SIG-M5 treated with dmso at 0.1 percent for 504 hours (cell line): ENCODE measurements around the gene DRP2.
"Not testable (repeated sequence)": the region's sequence is repeated elsewhere in the genome, so short reads cannot be mapped to it uniquely, and the experiment has no call there.

Experiments
- DNase-seq: peaks from one replicate; lab custom pipeline; 2025; ENCODE audit not compliant: unreplicated experiment; lab: John Stamatoyannopoulos, UW

Gene DRP2, protein sequence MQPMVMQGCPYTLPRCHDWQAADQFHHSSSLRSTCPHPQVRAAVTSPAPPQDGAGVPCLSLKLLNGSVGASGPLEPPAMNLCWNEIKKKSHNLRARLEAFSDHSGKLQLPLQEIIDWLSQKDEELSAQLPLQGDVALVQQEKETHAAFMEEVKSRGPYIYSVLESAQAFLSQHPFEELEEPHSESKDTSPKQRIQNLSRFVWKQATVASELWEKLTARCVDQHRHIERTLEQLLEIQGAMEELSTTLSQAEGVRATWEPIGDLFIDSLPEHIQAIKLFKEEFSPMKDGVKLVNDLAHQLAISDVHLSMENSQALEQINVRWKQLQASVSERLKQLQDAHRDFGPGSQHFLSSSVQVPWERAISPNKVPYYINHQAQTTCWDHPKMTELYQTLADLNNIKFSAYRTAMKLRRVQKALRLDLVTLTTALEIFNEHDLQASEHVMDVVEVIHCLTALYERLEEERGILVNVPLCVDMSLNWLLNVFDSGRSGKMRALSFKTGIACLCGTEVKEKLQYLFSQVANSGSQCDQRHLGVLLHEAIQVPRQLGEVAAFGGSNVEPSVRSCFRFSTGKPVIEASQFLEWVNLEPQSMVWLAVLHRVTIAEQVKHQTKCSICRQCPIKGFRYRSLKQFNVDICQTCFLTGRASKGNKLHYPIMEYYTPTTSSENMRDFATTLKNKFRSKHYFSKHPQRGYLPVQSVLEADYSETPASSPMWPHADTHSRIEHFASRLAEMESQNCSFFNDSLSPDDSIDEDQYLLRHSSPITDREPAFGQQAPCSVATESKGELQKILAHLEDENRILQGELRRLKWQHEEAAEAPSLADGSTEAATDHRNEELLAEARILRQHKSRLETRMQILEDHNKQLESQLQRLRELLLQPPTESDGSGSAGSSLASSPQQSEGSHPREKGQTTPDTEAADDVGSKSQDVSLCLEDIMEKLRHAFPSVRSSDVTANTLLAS

GRCh38 chrX:101219116-101219863 lies at the start of gene DRP2:
TSS of gene DRP2 (plus strand) at chrX:101219786. CDS start at chrX:101231648, 11,862 bp downstream.
- DNase-seq, result no peak

DNA sequence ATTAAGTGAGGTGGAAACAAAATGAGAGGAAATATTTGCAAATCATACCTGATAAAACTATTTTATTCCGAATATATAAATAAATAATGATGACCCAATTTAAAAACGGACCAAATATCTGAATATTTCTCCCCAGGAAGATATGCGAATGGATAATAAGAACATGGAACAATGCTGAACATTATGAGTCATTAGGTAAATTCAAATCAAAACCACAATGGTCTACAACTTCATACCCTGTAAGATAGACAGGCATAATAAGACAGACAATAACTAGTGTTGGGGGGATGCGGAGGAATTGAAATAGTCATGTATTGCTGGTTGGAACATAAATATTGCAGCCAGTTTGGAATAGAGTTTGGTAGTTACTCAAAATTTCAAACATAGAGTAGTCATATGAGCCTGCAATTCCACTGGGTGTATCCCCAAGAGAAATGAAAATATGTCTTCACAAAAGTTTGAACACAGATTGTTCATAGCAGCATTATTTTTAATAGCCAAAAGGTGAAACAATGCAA lies 47.6 kb upstream of the DRP2 start:
- no peak for DNase-seq

DNA sequence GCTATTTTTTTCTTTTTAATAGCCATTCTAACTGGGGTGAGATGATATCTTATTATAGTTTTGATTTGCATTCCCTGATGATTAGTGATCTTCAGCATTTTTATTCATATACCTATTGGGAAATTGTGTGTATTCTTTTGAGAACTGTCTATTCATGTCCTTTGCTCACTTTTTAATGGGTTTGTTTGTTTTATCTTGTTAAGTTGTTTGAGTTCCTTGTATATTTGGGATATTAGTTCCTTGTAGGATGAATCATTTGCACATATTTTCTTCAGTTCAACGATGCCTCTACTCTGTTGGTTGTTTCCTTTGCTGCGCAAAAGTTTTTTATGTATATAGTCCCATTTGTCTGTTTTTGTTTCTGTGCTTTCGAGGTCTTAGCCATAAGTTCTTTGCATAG lies 43.1 kb upstream of the DRP2 start:
- DNase-seq, result no peak

DNA sequence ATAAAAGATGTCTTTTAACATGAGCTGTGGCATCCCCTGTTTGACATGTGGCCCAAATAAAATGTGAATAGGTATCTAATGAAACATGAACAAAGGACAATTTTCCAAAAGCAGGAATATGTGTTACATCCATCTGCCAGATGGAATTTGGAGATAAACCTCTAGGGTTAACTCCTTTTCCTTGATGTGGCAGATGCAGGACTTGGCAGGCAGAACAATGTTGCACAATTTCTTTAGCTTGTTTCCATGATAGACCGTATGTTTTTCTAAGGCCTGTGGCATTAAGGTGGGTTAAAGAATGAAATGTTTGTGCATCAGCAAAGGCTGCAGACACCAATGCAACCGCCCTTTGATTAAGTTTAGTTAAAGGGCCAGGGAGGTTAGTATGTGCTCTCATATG lies 34.7 kb upstream of the DRP2 start:
- DNase-seq, result not testable (repeated sequence)

GRCh38 chrX:101187961-101188360 lies 31.6 kb upstream of the DRP2 start:
- DNase-seq, result not testable (repeated sequence)

- no peak for DNase-seq
Measured at GRCh38 chrX:101190736-101191135, 28.9 kb upstream of the DRP2 start.

- DNase-seq, result no peak
Measured at GRCh38 chrX:101191217-101191750, 28.3 kb upstream of the DRP2 start.

DNA sequence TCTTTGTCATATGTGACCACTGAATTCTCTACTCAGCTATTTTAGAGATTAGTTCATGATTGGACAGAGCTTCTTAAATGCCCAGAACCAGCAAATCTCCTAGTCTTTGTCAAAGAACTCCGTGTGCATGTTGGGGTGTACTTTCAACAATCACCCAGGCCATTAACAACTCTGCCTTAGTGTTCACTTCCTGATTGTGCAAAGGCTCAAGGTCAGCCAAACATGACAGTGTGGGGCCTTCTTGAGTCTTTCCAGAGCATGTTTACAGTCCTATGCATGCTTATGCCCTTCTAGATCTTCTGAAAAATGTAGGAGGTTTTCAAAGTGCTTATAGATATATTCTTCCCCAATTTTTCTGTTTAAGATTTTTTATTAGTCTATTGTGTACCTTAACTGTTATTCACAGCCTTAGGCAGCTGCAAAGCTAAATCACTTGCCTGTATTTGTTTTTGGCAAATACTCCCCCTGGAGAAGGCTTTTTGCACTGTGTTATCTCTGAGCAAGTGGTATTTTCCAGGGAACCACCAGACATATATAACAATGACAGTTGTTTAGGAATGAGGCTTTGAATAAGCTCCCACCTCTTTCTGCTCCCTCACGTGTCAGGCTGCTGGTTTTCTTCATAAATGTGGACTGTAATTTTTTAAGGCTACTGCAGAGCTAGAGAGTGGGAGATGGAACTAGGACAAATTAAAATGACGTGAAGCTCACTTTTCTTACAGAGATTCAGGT lies 24.0 kb upstream of the DRP2 start:
- no peak for DNase-seq

DNA sequence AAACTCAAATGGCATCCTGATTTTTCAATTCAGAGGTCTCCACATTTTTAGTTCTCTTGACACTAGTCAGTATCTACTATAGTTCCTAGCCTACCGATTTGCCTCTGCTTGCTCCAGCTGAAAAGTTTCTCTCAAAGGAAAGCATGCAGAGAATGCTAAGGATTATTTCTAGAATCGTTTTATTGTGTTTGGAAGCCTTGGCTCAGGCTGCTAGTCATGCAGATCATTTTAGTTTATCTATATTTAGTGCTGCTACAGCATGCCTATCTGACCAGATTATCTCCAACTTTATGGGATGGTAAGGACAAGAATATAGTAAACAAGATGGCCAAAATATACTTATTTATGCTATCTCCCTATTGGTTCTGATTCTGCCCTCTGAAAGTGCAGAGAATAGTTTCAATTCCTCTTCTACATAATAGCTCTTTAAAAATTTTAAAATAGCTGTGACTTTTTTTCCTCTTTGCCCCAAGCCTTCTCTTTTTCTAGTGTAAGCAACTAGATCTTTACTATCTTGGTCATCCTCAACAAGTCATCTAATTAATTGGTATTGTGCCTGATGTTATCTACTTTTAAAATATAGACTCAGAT lies 15.7 kb upstream of the DRP2 start:
- no peak for DNase-seq

- peak; percentile 37 for DNase-seq
Measured at GRCh38 chrX:101206471-101206870, 13.1 kb upstream of the DRP2 start.

DNA sequence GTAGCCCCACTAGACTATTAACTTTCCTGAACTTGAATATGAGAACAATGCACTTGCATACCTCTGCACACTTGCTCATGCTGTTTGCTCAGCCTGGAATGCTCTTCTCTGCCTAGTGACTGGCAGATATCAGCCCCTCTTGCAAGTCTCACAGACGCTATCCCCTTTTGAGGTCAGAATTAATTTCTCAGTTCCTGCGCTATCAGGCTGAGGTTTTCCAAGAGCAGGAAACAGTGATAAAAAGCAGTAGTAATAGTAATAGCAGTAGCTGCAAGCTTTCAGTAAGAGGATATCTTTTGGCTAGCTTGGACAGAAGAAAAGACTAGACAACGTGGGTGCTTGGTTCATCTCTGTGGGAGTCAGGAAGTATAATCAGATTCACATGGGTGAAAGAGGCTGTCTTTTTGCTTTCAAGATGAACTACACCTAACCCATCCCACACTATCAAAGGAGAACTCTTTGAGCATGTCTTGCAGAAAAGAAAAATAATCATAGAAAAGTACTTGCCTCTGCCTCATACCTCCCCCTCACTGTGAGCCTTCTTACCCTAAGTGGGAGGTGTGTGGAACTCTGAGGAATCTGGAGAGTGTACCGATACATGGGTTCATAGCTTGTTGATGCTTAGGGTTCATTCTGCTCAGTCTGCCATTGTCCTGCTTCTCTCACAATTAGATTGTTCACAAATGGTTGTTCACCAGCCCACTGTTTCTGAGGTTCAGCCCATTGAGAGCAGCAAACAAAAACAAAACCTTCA lies 11.3 kb upstream of the DRP2 start:
- DNase-seq, result no peak

GRCh38 chrX:101210630-101211029 lies 9.0 kb upstream of the DRP2 start:
- no peak for DNase-seq

DNA sequence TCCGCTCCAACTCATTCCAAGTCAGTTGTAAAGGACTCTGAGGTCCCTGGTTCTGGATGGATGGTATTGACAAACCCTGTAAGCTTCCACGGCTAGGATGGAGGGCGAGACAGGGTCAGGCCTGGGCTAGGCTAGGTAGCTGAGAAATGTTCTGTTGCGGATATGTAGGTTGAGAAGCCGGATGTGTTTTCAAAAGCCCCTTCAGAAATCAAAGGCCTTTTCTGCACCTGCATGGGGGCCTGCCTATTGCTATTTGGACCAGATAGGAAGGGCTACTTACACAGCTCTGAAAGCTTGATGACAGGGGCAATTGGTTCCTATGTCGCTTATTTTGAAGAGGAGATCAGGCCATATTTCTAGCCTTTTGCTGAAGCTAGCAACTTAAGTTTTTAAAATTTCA lies 1.9 kb upstream of the DRP2 start:
- no peak for DNase-seq

DNA sequence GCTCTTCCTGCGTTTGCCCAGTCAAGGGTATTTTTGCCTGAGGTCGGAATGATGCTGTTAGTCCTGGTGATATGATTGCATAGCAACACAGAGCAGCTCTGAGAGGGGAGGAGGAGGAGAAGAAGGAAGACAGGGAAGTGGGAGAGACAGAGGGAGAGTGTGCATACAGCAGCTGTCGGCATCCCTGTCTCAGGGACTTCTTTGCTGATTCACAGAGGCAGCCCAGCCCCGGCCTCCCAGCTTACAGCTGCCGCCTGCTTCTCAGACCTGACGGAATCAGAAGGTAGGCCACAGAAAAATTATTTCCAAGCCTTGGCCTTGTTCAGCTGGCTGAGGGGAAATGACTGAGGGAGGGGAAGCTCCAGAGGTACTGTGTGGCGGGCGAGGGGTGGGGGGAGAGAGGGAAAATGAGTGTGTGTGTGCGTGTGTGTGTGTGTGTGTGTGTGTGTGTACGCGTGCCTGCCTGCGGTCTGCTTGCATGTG lies 319 bp downstream of the DRP2 start:
- DNase-seq, result no peak

DNA sequence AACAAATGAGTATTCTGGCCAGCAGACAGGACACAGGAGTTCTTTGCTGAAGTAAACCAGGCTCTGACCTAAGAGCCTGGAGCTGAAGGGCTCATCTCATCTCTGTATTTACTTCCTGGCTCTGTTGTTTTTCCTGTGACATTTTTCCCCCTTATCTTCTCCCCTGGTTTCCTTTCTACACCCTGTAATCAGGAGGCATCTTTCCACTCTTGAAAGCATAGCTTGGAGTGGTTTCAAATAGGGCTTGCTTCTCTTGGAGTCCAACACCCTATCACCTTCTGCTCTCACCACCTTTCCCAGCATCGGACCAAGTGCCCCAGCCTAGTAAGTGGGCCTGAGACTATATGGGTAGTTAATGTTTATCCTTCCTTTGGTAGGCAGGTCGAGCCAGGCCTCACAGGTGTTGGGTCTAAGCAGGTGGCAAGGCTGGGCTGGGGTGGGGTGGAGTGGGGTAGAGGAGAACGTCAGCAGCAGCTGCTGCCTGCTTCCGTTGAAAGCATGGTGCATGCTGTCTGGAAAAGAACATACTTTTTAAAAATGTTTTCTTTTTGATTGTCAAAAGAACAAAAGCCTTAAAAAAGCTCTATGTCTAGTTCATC lies 1.2 kb downstream of the DRP2 start:
- no peak for DNase-seq

GRCh38 chrX:101223226-101223625 lies 3.6 kb downstream of the DRP2 start:
- no peak for DNase-seq

GRCh38 chrX:101229170-101229569 lies 9.6 kb downstream of the DRP2 start:
- no peak for DNase-seq

GRCh38 chrX:101230636-101231035 lies 11.1 kb downstream of the DRP2 start:
- no peak for DNase-seq
